Body of pancreas (tissue), 4 donors: Measurements from ENCODE around the gene SCAPER. TPM values are rescaled to one million over a fixed set of nuclear protein-coding genes. Genes with fewer than 3 reads are reported as not detected.
A peak's percentile ranks its signal among the peaks of the same experiment; 100 is the strongest.

Experiments used
- ATAC-seq: fragments of 150-250 bp; one replicate; pipeline ENCODE4 v1.9.1; 2016
- DNase-seq, 4 donors: peaks; one replicate each; pipeline ENCODE4 v3.0.0-alpha.2; 2019
- H3K27ac ChIP-seq, 4 donors: fragments of 200-600 bp; sonication (generic); 1 replicate in 3 of 4; 2 replicates in 1 of 4; pipeline versions ENCODE4 v1.5.1 to v1.6.1; 2016 to 2019; ENCODE audit warnings: mild to moderate bottlenecking in 1 of 4, mixed read lengths in 1 of 4, moderate library complexity in 1 of 4
- H3K27me3 ChIP-seq, 2 donors: fragments of 200-600 bp; sonication (generic); one replicate each; pipeline ENCODE4 v1.6.0; 2016; ENCODE audit warnings: mild to moderate bottlenecking in 1 of 2
- H3K36me3 ChIP-seq, 2 donors: fragments of 200-600 bp; sonication (generic); replicated peaks in 1 of 2; 2 replicates each; pipeline ENCODE4 v1.5.1; 2016; ENCODE audit warnings: low read depth in 2 of 2; ENCODE audit not compliant: insufficient read depth in 1 of 2
- H3K4me1 ChIP-seq: fragments of 200-600 bp; sonication (generic); one replicate; pipeline ENCODE4 v1.6.0; 2016
- H3K4me3 ChIP-seq, 2 donors: fragments of 200-600 bp; sonication (generic); 1 replicate in 1 of 2; 2 replicates in 1 of 2; pipeline ENCODE4 v1.5.1; 2016 to 2019
- H3K9me3 ChIP-seq, 3 donors: fragments of 200-600 bp; sonication (generic); 1 replicate in 2 of 3; 2 replicates in 1 of 3; pipeline ENCODE4 v1.5.1; 2016
- POLR2A ChIP-seq, 3 donors: fragments of 450-650 bp; IDR thresholded peaks; one replicate each; pipeline ENCODE4 v1.6.1; 2016; ENCODE audit warnings: antibody characterized with exemption in 3 of 3, mild to moderate bottlenecking in 2 of 3
- WGBS, 2 donors: methylation state at CpG; one replicate each; pipeline ENCODE4 v1.1.5; 2017; 5-methylcytosine and 5-hydroxymethylcytosine counted together
- intact Hi-C: fragments of 100-400 bp; cut with DNase I; formaldehyde crosslinking; loops from one replicate; pipeline ENCODE4 v1.15.1; 2023
- total RNA-seq, 2 donors: library from RNA; depleted of rRNA; stranded (reverse); fragments of >200 nt; gene quantifications; one replicate each; pipeline ENCODE4 v1.1.0, GENCODE V29; 2016
- TF ChIP-seq, protein P1 (sequence below), 7 experiments: fragments of 450-650 bp in 4 of 7; fragments of 200-600 bp in 3 of 7; sonication (generic) in 3 of 7; IDR thresholded peaks; one replicate each; pipeline ENCODE4 v1.5.1; 2016 to 2019; ENCODE audit warnings: antibody characterized with exemption in 7 of 7

SCAPER gene
- total RNA-seq, 2 donors from 2014 or later, result 22.1 to 46.2 TPM

DNA sequence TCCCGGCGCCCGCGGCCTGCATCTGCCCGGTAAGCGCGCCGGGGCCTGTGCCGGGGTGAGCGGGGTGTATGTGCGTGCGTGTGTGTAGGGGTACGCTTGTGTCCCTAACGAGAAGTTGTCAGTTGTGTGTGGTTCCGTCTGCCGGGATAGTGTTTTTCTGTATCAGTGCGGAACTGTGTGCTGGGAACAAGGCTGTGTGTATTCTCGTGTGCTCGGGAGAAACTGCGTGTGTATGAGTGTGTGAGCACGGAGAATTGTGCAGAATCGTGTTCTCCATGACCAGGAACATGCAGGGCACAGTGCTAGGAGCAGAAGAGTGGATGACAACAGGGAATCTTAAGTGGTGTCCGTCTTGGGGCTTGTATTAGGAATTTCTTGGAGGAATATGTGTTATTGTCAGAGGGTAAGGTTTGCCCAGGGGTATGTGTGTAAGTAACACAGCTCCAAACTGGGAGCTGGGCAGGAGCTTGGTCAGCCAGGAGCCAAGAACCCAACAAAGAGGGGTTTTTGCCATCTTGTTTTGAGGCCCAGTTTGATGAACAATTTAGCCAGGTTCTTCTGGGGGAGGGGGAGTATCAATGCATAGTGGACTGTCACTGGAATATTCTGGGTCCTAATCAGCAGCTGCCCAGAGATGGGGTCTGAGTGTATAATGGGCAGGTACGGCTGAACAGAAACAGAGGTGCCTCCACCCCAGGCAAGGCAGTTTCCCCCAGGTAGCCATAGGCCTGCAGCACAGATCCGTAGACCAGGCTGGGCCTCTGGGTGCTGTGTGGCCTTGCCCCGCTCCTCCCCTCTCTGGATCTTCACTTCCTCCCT lies 566.4 kb downstream of the SCAPER start:
- intact Hi-C loops, result no loop called here
- no peaks in the 10 kb centered on the region for H3K9me3 ChIP-seq
- H3K36me3 ChIP-seq, result no peaks in the 10 kb centered on the region
- H3K4me1 ChIP-seq, result peaks cover 58% of the 10 kb centered on the region
- no peak overlapping the region for H3K4me3 ChIP-seq
- H3K27ac ChIP-seq, result no peak overlapping the region
- TF ChIP-seq, protein P1, sequence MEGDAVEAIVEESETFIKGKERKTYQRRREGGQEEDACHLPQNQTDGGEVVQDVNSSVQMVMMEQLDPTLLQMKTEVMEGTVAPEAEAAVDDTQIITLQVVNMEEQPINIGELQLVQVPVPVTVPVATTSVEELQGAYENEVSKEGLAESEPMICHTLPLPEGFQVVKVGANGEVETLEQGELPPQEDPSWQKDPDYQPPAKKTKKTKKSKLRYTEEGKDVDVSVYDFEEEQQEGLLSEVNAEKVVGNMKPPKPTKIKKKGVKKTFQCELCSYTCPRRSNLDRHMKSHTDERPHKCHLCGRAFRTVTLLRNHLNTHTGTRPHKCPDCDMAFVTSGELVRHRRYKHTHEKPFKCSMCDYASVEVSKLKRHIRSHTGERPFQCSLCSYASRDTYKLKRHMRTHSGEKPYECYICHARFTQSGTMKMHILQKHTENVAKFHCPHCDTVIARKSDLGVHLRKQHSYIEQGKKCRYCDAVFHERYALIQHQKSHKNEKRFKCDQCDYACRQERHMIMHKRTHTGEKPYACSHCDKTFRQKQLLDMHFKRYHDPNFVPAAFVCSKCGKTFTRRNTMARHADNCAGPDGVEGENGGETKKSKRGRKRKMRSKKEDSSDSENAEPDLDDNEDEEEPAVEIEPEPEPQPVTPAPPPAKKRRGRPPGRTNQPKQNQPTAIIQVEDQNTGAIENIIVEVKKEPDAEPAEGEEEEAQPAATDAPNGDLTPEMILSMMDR (IDR thresholded peaks at IDR 0.05), result no peak
- TF ChIP-seq POLR2A (IDR thresholded peaks at IDR 0.05), result no peak
- DNase-seq, result no peak
- H3K27me3 ChIP-seq, result peaks cover 12 to 75% of the 10 kb centered on the region in 2 donors
- 27 to 72% methylated on average over 12 to 26 of the region's 26 CpGs for WGBS, 2 donors
- ATAC-seq, result no peak

DNA sequence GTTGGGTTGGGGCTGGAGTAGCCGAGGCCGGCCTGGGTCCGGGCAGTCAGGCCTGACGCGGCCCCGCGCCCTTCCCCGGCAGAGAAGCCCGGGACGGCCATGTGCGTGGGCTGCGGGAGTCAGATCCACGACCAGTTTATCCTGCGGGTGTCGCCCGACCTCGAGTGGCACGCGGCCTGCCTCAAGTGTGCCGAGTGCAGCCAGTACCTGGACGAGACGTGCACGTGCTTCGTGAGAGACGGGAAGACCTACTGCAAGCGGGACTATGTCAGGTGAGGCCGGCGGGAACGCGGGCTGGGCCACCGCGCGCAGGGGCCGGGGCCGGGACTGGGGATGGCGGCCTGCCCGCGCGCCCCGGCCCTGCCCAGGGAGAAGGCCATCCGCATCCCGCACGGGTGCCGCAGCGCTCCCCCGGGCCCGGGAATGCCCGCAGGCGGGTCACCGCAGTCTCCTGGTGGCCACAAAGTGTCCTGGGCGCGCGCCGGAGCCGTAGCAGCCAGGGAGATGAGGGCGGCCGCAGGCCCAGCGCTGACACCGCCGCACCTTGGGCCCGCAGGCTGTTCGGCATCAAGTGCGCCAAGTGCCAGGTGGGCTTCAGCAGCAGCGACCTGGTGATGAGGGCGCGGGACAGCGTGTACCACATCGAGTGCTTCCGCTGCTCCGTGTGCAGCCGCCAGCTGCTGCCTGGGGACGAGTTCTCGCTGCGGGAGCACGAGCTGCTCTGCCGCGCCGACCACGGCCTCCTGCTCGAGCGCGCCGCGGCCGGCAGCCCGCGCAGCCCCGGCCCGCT lies 567.2 kb downstream of the SCAPER start:
- no peaks in the 10 kb centered on the region for H3K36me3 ChIP-seq
- DNase-seq (no peak), ATAC-seq (no peak)
- peaks cover 9 to 67% of the 10 kb centered on the region in 2 donors for H3K27me3 ChIP-seq
- WGBS, 2 donors, result 10% methylated on average over 14 to 88 of the region's 89 CpGs
- no peak for TF ChIP-seq POLR2A (IDR thresholded peaks at IDR 0.05)
- TF ChIP-seq, protein P1 (IDR thresholded peaks at IDR 0.05), result no peak
- intact Hi-C loops, result no loop called here
- H3K27ac ChIP-seq, result no peak overlapping the region
- H3K4me1 ChIP-seq, result peaks cover 57% of the 10 kb centered on the region
- H3K9me3 ChIP-seq, result no peaks in the 10 kb centered on the region
- no peak overlapping the region for H3K4me3 ChIP-seq

DNA sequence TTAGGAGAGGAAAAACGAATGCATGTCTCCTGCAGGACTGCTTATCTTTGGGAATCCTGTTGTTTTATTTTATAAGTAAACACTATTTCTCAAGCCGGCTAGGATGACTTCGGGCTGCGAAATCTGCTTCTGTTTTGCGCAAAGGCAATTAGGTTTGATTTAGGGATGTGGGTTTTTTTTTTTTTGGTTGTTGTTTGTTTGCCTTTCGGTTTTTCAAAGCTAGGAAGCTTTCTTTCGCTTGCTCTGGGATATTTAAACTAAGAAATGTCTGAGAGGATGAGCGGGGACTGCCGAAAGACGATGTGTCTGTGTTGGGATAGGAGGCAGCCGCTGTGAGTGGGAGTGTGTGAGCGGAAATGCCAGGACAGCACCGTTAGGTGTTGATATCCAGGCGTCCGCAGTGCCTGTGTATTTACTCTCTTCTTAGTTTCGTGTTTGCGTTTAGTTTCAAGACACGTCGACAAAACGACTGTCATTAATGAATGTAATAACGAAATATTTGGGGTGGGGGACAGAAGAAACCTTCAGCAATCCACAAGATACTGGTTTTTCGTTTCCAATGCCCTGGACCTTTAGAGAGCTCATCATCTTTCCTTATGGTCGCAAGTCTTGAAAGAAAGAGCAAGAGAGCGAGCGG lies 568.0 kb downstream of the SCAPER start:
- H3K9me3 ChIP-seq, result no peaks in the 10 kb centered on the region
- H3K27me3 ChIP-seq, result peaks cover 3 to 59% of the 10 kb centered on the region in 2 donors
- H3K4me1 ChIP-seq, result peaks cover 50% of the 10 kb centered on the region
- WGBS, 2 donors, result 11 to 15% methylated on average over 25 of the region's 25 CpGs
- TF ChIP-seq POLR2A (IDR thresholded peaks at IDR 0.05), result no peak
- TF ChIP-seq, protein P1 (IDR thresholded peaks at IDR 0.05), result no peak
- no peak for DNase-seq
- ATAC-seq, result no peak
- H3K27ac ChIP-seq, result no peak overlapping the region
- no peak overlapping the region for H3K4me3 ChIP-seq
- no peaks in the 10 kb centered on the region for H3K36me3 ChIP-seq
- intact Hi-C loops, result no loop called here

DNA sequence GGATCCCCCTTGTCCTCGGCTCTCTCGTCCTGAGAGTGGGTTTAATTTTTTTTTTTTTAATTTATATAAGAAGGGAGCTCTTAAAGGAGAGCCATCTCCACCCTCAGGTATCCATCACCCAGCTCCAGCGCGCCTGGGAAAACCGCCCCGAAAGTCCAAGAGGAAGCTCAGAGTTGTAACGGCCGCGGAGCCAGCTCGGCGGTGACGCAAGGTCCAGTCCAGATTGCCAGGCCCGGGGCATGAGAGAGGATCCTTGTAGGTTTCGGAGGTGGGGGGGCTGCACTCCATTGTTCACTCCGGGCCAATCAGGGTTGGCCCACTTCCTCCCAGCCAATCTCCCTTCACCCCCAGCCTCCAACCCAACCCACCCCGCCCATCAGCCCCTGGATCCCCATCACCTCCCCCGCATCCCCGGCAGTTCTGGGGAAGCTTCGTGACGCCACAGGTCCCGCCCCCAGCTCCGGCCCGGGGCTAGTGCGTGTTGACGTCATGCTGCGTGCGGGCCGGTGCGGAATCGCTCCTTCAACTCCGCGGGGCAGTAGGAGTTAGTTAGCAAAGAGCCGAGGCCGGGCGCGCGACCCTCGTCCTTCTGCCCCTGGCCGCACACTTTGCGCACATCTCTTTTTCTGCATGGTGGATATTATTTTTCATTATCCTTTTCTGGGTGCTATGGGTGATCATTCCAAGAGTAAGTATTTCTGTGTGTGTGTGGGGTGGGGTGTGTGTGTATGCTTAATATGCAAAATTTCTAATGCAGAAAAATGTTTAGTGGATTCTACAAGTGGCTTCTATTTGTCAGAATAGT lies 568.7 kb downstream of the SCAPER start, which contains the start of gene ISL2:
Gene ISL2 (plus strand): TSS at position 520 of the 805 bp plus-strand sequence. CDS start 111 bp downstream, at position 631.
- Histone ChIP-seq H3K4me1 (peaks cover 43% of the 10 kb centered on the region), H3K4me3 (no peak within 1 kb of the TSS), H3K27ac (no peak within 1 kb of the TSS), H3K36me3 (no peaks in the 10 kb centered on the region), H3K9me3 (no peaks in the 10 kb centered on the region), H3K27me3 (peaks cover 3 to 54% of the 10 kb centered on the region in 2 donors)
- no peak for TF ChIP-seq POLR2A (IDR thresholded peaks at IDR 0.05)
- TF ChIP-seq, protein P1 (IDR thresholded peaks at IDR 0.05), result no peak
- intact Hi-C loops, result no loop called here
- 8 to 12% methylated on average over 18 to 39 of the region's 40 CpGs for WGBS, 2 donors
- ATAC-seq, result peak; percentile 32
- peak; percentile 27 to 64 (median 34) for DNase-seq
